Esophagus squamous epithelium (tissue), 5 donors: ENCODE data around the gene SPX. TPM values are rescaled to one million over a fixed set of nuclear protein-coding genes. Genes with fewer than 3 reads are reported as not detected.

Experiments
- DNase-seq: peaks from one replicate; lab custom pipeline; 2025; lab: John Stamatoyannopoulos, UW
- H3K27ac ChIP-seq, 4 donors: fragments of 200-600 bp; sonication (generic); one replicate each; pipeline ENCODE4 v1.5.1; 2016 to 2019; ENCODE audit warnings: mild to moderate bottlenecking in 1 of 4
- H3K27me3 ChIP-seq, 4 donors: fragments of 200-600 bp; sonication (generic); 1 replicate in 3 of 4; 2 replicates in 1 of 4; pipeline versions ENCODE4 v1.5.1 to v1.6.0; 2017 to 2021; ENCODE audit warnings: antibody characterized with exemption in 1 of 4
- H3K36me3 ChIP-seq, 3 donors: fragments of 200-600 bp; sonication (generic); one replicate each; pipeline ENCODE4 v1.5.1; 2016 to 2019
- H3K4me1 ChIP-seq, 3 donors: fragments of 200-600 bp; sonication (generic); one replicate each; pipeline ENCODE4 v1.5.1; 2017 to 2019
- H3K4me3 ChIP-seq, 4 donors: fragments of 200-600 bp; sonication (generic); 1 replicate in 3 of 4; 2 replicates in 1 of 4; pipeline ENCODE4 v1.5.1; 2016 to 2019; ENCODE audit warnings: mild to moderate bottlenecking in 2 of 4, moderate library complexity in 1 of 4
- H3K9me3 ChIP-seq, 3 donors: fragments of 200-600 bp; sonication (generic); one replicate each; pipeline ENCODE4 v1.5.1; 2016 to 2019
- POLR2A ChIP-seq, 4 donors: fragments of 450-650 bp; IDR thresholded peaks; one replicate each; pipeline ENCODE4 v1.6.1; 2017; ENCODE audit warnings: antibody characterized with exemption in 4 of 4, mild to moderate bottlenecking in 4 of 4, moderate library complexity in 3 of 4
- WGBS, 2 donors: methylation state at CpG; one replicate each; pipeline ENCODE4 v1.1.5; 2018; 5-methylcytosine and 5-hydroxymethylcytosine counted together
- intact Hi-C: fragments of 100-400 bp; cut with DNase I; formaldehyde crosslinking; loops from one replicate; pipeline ENCODE4 v1.15.0; 2022
- total RNA-seq, 4 donors: library from RNA; depleted of rRNA; stranded (reverse); fragments of >200 nt; gene quantifications; one replicate each; pipeline ENCODE4 v1.1.0, GENCODE V29; 2016
- TF ChIP-seq, protein P1 (sequence below), 6 experiments: fragments of 450-650 bp in 4 of 6; fragments of 200-600 bp in 2 of 6; sonication (generic) in 2 of 6; IDR thresholded peaks; one replicate each; pipeline ENCODE4 v1.5.1; 2016 to 2019; ENCODE audit warnings: antibody characterized with exemption in 6 of 6, mild to moderate bottlenecking in 4 of 6, moderate library complexity in 4 of 6
- donor health status: DM: yes; HTN: yes; CAD: no.

Gene SPX
- total RNA-seq, 4 donors from 2014 or later, result not detected

DNA sequence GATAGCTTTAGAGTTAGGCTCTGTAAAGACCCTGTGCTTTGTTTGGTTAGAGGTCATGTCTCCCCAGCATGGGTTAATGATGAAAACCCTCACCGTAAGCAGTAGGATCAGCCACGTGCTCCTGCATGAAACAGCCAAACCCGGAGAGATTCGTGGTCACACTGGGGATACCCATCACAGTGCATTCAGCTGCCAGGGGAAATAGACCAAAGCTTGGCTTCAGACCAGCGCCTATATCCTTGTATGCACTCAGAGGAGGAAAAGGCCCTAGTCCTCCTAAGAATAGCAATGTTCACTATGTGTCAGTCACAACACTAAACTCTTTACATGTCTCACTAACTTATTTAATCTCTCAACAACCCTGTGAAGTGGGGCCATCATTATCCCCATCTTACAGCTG, 16.3 kb downstream of the SPX start:
- Histone ChIP-seq H3K4me3 (no peak overlapping the region), H3K4me1 (no peaks in the 10 kb centered on the region), H3K27ac (no peak overlapping the region), H3K27me3 (no peaks in the 10 kb centered on the region), H3K36me3 (no peaks in the 10 kb centered on the region), H3K9me3 (no peaks in the 10 kb centered on the region)
- WGBS, 2 donors, result 50 to 55% methylated on average over 4 to 5 of the region's 5 CpGs
- TF ChIP-seq, protein P1, sequence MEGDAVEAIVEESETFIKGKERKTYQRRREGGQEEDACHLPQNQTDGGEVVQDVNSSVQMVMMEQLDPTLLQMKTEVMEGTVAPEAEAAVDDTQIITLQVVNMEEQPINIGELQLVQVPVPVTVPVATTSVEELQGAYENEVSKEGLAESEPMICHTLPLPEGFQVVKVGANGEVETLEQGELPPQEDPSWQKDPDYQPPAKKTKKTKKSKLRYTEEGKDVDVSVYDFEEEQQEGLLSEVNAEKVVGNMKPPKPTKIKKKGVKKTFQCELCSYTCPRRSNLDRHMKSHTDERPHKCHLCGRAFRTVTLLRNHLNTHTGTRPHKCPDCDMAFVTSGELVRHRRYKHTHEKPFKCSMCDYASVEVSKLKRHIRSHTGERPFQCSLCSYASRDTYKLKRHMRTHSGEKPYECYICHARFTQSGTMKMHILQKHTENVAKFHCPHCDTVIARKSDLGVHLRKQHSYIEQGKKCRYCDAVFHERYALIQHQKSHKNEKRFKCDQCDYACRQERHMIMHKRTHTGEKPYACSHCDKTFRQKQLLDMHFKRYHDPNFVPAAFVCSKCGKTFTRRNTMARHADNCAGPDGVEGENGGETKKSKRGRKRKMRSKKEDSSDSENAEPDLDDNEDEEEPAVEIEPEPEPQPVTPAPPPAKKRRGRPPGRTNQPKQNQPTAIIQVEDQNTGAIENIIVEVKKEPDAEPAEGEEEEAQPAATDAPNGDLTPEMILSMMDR (IDR thresholded peaks at IDR 0.05), result no peak
- no peak for TF ChIP-seq POLR2A (IDR thresholded peaks at IDR 0.05)
- intact Hi-C loops, result no loop called here
- no peak for DNase-seq

DNA sequence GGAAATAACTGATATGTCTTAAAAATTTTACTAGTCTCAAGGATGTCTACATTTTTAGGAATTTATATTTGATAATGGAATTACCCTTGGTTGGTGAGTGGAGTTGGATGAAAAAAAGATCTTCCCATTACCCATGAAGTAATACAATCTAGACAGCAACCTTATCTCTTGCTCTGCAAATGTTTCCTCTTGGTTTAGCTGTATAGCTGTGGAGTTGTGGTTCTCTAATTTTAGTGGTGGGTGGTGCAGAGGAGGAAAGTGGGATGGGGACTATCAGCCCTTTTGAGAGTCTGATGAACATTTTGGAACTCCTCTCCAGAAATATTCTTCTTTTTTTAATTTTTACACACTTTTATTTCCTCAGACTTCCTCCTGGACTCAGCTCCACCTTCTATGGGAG, 17.1 kb downstream of the SPX start:
- intact Hi-C loops, result no loop called here
- H3K27ac ChIP-seq, result no peak overlapping the region

DNA sequence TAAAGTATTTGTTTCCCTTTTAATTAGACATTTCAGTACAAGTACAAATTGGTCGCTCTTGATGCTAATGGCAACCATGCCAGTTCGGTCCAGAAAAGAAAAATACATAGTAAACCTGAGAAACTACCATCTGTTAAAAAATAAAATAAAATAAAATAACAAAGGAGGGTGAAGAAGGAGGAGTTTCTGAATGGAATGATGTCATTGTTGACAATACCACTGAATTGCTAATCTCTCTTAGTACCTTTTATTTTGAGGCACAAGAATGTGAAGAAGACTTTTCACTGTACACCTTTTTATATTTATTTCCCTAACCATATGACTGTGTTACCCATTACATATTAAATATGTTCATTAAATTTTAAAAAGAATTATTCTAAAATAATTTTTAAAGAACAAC, 19.5 kb downstream of the SPX start:
- DNase-seq, result no peak
- Histone ChIP-seq H3K9me3 (no peaks in the 10 kb centered on the region), H3K36me3 (no peaks in the 10 kb centered on the region), H3K4me3 (no peak overlapping the region), H3K4me1 (no peaks in the 10 kb centered on the region), H3K27ac (no peak overlapping the region), H3K27me3 (no peaks in the 10 kb centered on the region)
- no peak for TF ChIP-seq POLR2A (IDR thresholded peaks at IDR 0.05)
- TF ChIP-seq, protein P1 (IDR thresholded peaks at IDR 0.05), result no peak
- WGBS, 2 donors, result 76 to 79% methylated on average over 2 of the region's 2 CpGs
- intact Hi-C loops, result no loop called here

More for the DNA sequence above, 17.1 kb downstream of the SPX start:
- no peak for TF ChIP-seq POLR2A (IDR thresholded peaks at IDR 0.05)
- TF ChIP-seq, protein P1 (IDR thresholded peaks at IDR 0.05), result no peak
- Histone ChIP-seq H3K4me3 (no peak overlapping the region), H3K4me1 (no peaks in the 10 kb centered on the region), H3K9me3 (no peaks in the 10 kb centered on the region), H3K36me3 (no peaks in the 10 kb centered on the region), H3K27me3 (no peaks in the 10 kb centered on the region)
- DNase-seq, result no peak

DNA sequence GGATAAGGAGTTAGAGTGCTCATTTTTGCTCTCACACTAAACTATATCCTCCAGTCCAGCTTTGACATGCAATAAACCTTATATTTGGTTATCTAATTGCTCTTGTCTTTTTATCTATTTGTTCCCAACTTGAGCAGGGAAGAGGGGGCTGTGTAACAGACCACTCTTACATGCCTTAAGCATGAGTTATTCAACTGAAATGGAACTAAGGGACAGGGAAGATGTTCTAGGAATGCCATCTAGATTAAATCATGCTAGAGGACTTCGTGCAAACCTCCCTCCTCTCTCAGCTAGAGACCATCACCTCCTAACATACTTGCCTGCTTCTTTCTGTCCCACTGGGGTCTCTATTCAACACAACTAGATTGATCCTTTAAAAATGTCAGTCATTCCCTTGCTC, 20.6 kb downstream of the SPX start:
- intact Hi-C loops, result no loop called here
- H3K9me3 ChIP-seq, result no peaks in the 10 kb centered on the region
- 13 to 18% methylated on average over 1 of the region's 1 CpG for WGBS, 2 donors
- no peak overlapping the region for H3K27ac ChIP-seq
- TF ChIP-seq, protein P1 (IDR thresholded peaks at IDR 0.05), result no peak
- TF ChIP-seq POLR2A (IDR thresholded peaks at IDR 0.05), result no peak
- H3K4me1 ChIP-seq, result peaks cover 0 to 2% (median 0%) of the 10 kb centered on the region in 3 donors
- no peaks in the 10 kb centered on the region for H3K36me3 ChIP-seq
- H3K4me3 ChIP-seq, result no peak overlapping the region
- no peak for DNase-seq
- no peaks in the 10 kb centered on the region for H3K27me3 ChIP-seq

DNA sequence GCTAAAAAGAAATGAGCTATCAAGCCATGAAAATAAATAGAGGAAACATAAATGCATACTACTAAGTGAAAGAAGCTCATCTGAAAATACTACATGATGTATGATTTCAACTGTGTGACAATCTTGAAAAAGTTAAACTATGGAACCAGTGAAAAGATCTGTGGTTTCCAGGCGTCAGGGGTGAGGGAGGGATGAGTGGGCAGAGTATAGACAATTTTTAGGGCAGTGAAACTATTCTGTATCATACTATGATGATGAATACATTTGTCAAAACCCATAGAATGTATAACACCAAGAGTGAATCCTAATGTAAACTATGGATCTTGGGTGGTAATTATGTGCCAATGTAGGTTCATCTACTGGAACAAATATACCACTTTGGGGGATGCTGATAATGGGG, 21.3 kb downstream of the SPX start:
- intact Hi-C loops, result no loop called here
- Histone ChIP-seq H3K4me3 (no peak overlapping the region), H3K4me1 (peaks cover 0 to 6% (median 0%) of the 10 kb centered on the region in 3 donors), H3K36me3 (no peaks in the 10 kb centered on the region), H3K9me3 (no peaks in the 10 kb centered on the region), H3K27ac (no peak overlapping the region), H3K27me3 (no peaks in the 10 kb centered on the region)
- TF ChIP-seq, protein P1 (IDR thresholded peaks at IDR 0.05), result no peak
- TF ChIP-seq POLR2A (IDR thresholded peaks at IDR 0.05), result no peak
- DNase-seq, result no peak
- WGBS, 2 donors, result 60 to 67% methylated on average over 1 of the region's 1 CpG
